ENCODE data around the gene KCNA1.

Gene KCNA1

GRCh38 chr12:4961311-4961710, 51.6 kb downstream of the KCNA1 start:
- DNase-seq: no peak

GRCh38 chr12:4962539-4963486, 53.1 kb downstream of the KCNA1 start:
- DNase-seq: no peak

Data from NCI-H1105 treated with DMSO at 0.1 percent for 48 hours (cell line).